GM18499 (cell line): Measurements from ENCODE around the gene SLC34A1.

Experiments
- ATAC-seq: cut with Tn5 transposase; IDR thresholded peaks from one replicate; pipeline ENCODE4 v1.9.1; 2021; ENCODE audit warnings: moderate number of reproducible peaks; ENCODE audit not compliant: insufficient read depth, unreplicated experiment

Gene SLC34A1

GRCh38 chr5:177442066-177442826 lies 58.0 kb downstream of the SLC34A1 start:
- ATAC-seq, result no peak

DNA sequence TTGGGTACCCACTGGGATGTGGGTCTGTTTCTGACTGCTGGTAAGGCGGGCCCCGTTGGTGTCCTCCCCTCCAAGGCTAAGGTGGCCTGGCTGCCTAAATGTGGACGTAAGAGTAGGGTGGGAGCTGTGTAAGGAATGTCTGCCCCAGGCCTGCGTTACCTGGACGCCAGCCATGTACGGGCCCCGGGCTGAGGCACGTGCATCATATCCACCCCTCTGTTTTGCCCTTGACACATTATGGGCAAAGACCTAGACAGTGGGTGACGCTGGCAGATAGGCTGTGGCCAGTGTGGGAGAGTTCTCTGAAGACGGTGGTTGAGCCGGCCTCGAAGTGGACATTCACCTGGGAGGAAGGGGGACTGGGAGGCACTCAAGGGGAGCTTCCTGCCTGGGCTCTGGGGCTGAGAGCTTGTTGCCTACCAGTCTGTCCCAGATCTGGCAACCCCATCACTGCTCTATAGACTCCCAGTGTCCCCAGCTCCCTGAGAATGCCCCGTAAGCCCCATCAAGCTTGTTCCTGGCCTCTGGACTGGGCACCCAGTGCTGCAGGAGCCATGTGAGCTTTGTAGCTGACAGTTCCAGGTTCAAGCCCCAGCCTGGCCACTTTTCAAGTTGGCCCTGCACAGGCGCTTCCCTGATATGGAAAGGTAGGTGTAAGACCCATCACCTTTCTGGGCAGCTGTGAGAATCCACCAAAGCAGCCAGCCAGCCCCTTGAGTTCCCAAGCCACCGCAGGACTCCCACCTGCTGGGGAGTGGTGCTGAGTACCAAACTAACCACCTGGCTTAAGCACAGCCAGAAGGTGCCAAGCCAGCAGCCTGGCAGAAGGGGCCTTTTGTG lies 59.1 kb downstream of the SLC34A1 start:
- no peak for ATAC-seq

DNA sequence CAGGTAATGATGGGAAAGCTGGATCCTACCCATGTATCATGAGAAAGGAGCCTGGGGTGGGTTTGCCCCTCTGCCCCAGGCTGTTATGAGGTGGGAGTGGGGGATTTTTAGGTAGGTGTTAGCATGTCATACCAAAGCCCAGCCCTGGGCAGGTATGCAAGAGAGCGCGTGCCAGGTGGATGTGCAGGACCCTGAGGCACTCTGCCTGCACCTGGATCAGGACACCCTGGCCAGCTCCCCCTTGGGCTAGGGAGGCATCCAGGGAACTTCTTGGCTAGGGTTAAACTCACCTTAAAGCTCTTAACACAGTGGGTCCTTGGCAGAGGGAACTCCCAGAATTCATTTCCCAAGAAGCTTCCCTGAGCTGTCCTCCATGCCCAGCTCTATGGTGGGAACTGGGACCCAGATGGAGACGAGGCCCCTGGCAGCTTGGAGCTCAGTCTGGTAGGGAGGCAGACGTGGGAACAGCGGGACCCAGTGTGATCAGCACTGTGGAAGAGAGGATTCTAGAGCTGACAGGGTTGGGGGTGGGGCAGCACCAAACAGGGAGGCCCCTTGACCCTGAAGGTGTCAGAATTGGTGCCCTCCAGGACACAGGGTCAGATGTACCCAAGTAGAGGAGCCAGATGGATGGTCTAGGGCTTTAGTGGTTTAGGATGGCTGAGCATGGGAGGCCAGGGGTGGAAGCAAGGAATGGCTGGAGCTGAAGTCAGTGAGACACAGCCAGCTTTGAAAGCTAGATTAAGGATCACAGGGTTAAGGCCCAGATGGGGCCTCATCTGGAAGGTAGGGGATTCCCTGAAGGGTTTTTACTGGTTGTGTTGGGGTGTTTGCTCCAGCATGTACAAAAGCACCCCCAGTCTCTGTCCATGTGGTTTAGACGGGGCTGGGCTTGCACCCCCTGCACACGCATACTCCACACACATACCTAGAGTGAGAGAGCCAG lies 60.1 kb downstream of the SLC34A1 start:
- no peak for ATAC-seq

DNA sequence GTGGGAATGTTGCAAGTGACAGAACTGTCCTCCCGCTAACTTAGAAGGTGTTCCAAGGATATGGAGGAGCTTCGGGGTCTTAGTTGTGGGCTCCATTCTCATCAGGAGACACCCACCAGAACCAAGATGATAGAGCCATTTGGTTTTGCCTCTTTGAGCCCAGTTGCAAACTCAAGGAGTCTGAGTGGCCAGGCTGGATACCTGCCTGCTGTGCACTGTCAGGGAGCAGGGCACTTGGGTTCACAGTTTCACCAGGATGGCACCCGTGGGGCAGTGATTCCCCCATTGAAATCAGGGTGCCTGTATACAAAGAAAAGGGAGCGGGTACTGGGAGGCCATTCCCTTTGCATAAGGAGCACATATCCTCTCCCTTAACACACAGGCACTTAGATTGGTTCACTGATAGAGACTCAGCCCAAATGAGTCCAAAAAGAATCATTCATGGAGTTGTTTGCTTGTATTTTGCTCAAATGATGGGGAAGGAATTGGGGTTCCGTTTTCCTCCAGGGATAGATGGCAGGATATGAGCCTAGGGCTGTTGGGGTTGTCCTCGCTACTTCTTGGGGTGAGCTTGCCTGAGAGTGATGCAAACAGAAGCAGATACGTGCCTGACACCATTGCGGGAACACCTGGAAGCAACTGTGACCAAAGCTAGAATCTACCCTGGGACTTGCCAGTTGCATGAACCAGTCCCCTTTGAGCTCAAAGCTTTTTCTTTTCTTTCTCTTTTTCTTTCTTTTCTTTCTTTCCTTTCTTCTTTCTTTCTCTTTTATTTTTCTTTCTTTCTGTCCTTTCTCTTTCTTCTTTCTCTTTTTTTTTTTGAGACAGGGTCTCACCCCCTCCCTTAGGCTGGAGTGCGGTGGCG lies 61.0 kb downstream of the SLC34A1 start:
- no peak for ATAC-seq

GRCh38 chr5:177445917-177446199 lies 61.6 kb downstream of the SLC34A1 start:
- no peak for ATAC-seq

GRCh38 chr5:177446200-177447065 lies 62.2 kb downstream of the SLC34A1 start, which contains the start of gene PRR7:
TSS of gene PRR7 (plus strand) at chr5:177446814. CDS start at chr5:177455068, 8,254 bp downstream.
- no peak for ATAC-seq

- no peak for ATAC-seq
Measured at GRCh38 chr5:177447066-177447610, 62.9 kb downstream of the SLC34A1 start.

DNA sequence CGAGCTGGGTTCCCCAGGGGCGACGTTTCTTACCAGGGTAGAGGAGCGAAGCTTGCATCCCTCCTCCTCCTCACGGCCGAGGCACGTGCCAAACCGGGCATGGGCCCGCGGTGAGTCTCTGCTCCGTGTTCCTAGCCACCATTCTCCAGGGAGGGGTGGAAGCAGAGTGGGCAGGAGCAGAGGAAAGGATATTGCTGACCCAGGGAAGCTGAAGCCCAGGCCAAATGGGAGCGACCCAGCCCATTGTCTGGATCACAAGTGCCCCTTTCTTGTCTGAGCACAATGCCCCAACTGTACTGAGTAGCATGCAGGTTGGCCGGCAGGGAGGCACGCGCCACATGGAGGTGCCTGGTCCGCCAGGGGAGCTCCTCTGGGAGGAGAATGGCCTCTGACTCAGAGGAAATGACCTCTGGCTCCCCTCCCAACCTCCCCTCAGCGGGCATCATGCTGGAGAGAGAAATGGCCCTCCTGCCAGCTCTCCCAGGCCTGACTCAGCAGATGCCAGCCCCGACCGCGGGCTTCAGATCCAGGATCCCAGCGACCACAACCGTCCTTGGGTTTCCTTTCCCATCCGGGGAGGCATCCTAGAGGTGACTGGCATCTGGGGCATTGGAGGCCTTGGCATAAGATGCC lies 63.5 kb downstream of the SLC34A1 start:
- no peak for ATAC-seq
